Caki2 (cell line): ENCODE data around the gene TOR1A. TPM values are rescaled to one million over a fixed set of nuclear protein-coding genes. Genes with fewer than 3 reads are reported as not detected.

Experiments used
- DNase-seq: peaks from one replicate; pipeline ENCODE4 v3.0.0-alpha.2; 2015; ENCODE audit warnings: low read depth
- in situ Hi-C: cut with HindIII; loops from 2 replicates; pipeline ENCODE4 v1.10.0; 2016; ENCODE audit warnings: low sequenced_read_pairs, low pct_unique_long_range_greater_than_20kb, mixed read lengths
- total RNA-seq: library from RNA; depleted of rRNA; stranded (reverse); fragments of >200 nt; shearing (Covaris generic); gene quantifications from 2 replicates; pipeline ENCODE4 v1.2.3, GENCODE V29; 2014; ENCODE audit warnings: low replicate concordance; rRNA removed

The TOR1A gene, protein sequence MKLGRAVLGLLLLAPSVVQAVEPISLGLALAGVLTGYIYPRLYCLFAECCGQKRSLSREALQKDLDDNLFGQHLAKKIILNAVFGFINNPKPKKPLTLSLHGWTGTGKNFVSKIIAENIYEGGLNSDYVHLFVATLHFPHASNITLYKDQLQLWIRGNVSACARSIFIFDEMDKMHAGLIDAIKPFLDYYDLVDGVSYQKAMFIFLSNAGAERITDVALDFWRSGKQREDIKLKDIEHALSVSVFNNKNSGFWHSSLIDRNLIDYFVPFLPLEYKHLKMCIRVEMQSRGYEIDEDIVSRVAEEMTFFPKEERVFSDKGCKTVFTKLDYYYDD
- 31.2 and 38.7 TPM in 2 replicates for total RNA-seq

DNA sequence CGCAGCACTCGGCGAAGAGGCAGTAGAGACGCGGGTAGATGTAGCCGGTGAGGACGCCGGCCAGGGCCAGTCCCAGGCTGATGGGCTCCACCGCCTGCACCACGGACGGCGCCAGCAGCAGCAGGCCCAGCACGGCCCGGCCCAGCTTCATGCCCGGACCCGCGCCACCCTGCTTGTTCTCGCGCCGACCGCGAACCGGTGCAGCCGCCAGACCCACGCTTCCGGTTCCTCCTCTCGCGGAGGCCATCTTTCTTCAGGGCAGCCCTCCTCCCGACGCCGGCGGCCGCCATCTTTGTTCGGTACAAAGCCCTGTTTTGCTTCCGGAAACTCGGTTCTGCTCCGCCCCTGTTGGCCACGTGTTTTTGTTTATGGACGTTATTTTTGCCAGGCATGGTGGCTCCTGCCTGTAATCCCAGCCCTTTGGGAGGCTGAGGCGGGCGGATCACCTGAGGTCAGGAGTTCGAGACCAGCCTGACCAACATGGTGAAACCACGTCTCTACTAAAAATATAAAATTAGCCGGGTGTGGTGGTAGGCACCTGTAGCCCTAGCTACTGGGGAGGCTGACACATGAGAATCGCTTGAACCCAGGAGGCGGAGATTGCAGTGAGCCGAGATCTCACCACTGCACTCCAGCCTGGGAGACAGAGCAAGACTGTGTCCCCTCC, at the start of gene TOR1A:
TOR1A (minus strand) TSS at position 202 of the 667 bp plus-strand sequence; CDS start at position 151, 51 bp downstream.
- DNase-seq: peak; percentile 94
- in situ Hi-C loops: no loop called here

DNA sequence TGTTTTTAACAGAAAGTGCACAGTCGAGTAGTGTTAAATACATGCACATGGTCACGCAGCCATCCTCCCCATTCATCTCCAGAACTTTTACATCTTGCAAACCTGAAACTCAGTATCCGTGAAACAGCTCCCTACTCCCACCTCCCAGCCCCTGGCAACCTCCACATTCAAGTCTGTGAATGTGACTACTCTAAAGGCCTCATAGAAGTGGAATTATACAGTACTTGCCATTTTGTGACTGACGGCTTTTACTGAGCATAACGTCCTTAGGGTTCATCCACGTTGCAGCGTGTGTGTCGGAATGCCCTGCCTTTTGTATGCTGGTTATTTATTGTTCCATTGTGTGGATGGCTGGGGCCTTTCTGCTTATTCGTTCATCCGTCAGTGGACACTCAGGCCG, 47.1 kb upstream of the TOR1A start:
- DNase-seq: no peak
- in situ Hi-C loops: no loop called here

DNA sequence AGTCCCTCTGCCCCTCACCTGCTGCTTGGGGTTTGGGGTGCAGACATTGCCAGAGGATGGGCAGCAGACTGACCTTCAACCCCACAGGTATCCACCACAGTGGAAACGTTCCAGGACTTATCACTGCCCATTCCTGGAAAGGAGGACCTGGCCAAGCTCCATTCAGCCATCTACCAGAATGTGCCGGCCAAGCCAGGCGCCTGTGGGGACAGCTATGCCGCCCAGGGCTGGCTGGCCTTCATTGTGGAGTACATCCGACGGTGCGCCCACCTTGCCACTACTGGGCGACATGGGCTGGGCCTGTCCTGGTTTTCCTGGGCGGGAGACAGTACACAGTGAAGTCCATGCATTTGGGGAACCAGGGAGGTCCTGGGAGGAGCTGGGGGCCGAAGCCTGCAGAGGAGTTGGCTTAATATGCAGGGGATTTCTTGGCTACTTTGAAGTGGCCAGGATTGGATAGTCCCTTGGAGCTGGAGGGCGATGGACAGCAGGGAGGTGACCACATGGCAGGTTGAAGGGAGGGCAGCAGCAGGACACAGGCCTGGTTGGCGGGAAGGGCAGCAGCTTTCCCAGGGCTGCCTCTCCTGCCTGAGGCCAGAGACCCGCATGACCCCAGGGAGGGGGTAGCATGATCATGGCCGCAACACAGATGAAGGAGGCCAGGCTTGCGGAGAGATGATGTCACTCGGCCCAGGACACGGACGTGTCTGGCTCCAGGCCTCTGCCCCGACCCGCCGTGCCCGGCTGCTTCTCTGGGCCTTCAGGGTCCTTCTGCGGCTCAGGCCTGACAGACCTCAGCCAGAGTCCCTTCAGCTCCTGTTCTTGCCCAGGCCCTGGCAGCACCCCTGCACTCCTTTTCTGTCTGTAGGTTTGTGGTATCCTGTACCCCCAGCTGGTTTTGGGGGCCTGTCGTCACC, 45.9 kb upstream of the TOR1A start:
- in situ Hi-C loops: no loop called here
- DNase-seq: no peak

DNA sequence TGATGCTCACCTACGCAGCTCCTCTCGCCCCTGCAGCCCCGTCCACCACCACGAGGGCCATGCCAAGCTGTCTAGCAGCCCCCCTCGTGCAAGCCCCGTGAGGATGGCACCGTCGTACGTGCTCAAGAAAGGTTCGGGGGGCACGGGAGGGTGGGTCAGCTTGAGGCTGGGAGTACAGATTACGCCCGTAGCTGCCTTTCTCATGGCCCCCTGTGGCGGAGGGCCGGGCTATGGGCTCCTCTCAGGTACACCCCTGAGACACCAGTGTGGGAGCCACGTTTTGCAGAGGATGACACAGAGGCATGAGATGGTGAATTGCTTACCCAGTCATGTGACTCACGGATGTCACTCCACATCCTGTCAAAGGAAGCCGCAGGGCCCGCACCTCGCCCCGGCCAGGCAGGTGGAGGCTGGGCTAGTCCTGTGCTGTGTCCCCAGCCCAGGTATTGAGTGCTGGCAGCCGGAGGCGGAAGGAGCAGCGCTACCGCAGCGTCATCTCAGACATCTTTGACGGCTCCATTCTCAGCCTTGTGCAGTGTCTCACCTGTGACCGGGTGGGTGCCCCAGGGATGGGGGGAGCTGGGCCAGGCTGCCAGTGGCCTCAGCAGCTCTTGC, 45.0 kb upstream of the TOR1A start:
- DNase-seq: no peak
- in situ Hi-C loops: no loop called here

DNA sequence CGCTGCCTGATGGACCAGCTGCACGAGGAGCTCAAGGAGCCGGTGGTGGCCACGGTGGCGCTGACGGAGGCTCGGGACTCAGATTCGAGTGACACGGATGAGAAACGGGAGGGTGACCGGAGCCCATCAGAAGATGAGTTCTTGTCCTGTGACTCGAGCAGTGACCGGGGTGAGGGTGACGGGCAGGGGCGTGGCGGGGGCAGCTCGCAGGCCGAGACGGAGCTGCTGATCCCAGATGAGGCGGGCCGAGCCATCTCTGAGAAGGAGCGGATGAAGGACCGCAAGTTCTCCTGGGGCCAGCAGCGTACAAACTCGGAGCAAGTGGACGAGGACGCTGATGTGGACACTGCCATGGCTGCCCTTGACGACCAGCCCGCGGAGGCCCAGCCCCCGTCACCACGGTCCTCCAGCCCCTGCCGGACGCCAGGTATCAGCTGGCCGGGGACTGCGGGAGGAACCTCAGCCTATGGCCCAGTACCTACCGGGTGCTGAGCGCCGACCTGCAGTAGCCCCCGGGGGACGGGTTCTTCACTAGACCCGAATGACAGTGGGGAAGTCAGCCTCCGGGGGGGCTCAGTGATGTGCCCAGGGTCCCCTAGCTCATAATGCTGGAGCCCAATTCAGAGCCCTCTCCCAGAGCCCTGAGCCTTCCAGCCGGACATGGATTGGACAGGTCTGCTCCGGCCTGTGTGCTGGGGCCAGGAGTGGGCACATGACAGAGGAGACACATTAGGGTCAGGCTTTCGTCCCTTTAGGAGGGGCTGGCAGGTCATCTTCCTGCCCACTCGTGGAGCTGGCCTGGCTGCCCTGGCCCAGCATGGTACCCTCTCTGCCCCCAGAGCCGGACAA, 44.3 kb upstream of the TOR1A start:
- DNase-seq: no peak
- in situ Hi-C loops: no loop called here

DNA sequence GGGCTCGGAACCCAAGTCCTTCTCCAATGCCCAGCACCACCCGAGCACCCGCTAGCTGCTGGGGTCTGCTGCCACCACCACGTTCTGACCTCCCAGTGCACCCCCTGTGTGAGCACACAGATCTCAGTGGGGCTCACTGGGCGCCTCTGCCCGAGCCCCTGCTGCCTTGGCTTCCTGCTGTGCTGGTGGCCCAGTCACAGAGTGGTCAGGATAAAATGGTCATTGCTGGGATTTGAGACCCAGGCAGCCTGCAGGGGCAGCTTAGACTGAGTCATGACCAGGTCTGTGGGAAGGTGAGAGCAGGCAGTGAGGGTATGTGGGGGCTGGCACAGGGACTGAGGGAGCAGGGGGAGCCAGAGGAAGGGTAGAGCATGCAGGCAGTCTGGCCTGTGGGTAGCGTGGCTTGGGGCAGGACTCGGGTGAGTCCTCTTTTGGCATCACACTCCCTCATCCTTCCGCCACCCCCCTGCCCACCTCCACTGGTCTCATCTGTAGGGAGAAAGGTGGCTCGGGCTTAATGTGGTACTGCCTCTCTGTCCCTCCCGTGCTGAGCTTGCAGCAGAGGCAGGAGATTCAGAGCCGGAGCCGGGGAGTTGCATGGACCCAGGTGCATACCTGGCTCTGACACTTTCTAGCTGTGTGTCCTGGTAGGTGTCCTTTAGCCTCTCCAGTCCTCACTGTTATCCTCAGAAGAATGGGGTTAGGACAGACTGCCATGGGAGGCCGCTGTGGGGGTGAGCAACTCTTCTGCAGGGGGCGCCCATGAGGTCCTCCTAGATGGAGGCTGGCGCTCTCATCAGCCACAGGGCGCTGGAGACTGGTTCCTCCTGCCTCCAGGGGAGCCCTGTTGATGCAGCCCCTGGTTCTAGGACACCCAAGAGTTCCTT, 43.4 kb upstream of the TOR1A start:
- in situ Hi-C loops: no loop called here
- DNase-seq: no peak

DNA sequence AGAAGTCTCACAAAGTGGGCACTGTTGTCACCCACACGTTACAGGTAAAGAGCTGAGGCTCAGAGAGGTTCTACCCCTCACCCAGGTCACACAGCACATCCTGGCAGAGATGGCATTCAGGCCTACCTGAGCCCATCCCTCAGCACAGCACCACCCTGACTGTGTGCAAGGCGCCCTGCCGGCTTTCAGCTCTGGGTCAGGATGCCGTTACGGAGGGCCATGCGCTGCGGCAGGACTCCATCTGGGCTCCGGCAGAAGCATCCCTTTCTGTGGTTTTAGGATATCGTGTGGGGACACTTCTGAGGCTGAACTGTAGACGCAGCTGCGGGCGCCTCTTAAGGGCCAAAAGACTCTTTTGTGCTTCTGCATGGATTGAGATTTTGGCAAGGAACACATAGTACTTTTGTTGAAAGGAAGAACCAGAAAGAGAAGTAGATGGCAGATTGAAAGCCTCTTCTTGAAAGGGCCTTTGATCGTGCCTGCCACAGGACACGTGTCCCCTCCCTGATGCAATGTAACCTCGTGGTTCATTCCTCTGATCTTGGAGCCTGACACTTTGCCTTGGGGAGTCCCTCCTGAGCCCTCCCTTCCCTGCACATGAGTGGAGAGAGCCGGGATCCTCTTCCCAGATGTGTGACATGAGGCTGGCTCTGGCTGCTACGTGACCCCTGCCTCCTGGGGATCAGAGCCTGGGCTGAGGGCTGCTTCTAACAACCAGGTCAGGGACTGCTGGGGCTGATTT, 42.6 kb upstream of the TOR1A start:
- in situ Hi-C loops: no loop called here
- no peak for DNase-seq

DNA sequence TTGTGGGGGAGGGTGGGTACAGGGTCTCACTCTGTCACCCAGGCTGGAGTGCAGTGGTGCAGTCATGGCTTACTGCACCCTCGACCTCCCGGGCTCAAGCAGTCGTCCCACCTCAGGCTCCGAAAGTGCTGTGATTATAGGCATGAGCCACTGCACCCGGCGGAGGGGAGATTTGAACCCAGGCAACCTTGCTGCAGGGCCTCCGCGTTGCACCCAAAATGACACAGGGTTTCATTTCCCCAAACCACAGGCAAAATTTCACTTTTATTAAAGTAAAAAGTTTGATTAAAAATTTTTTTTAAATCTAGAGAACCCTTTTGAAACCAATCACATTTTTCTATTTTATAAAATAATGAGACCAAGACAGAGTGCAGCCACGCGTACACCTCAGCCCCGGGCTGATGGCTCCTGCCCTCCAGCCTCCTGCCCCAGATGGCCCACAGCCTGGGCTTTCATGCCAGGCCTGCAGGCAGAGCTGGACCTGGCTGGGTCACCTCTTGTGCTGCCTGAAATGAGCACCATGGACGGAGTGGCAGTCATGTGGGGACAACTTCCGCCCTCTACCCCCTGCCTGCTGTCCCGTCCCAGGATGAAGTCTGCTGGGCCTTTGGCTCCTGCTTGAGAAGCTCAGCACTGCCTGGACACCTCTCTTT, 41.9 kb upstream of the TOR1A start:
- no peak for DNase-seq
- in situ Hi-C loops: no loop called here

DNA sequence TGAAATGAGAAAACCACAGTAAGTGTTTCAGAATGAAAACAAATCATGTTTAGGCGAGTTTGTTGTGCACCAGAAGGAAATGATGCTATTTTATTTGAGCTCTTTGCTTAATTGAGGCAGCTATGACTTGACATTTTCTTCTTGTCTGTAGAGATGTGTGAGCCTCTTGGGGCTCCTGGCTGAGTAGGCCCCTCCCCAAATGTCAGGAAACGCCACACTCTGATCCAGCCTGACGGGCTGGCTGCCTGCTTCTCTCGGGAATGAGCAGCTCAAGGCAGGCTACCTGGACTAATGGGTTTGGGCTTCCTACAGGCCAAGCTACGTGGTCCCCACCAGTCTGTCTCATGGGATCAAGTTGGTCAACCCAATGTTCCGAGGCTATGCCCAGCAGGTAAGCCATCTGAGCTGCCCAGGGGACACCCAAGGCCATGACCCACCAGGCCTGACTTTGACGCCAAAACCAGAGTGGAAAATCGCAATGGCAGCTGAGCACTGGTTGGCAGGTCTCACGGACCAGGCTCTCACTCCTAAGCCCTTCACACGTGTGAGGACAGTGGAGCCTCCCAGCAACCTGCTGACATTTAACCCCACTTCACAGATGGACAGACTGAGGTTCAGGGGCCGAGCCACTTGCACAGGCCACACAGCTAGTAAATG, 41.2 kb upstream of the TOR1A start:
- no peak for DNase-seq
- in situ Hi-C loops: no loop called here

DNA sequence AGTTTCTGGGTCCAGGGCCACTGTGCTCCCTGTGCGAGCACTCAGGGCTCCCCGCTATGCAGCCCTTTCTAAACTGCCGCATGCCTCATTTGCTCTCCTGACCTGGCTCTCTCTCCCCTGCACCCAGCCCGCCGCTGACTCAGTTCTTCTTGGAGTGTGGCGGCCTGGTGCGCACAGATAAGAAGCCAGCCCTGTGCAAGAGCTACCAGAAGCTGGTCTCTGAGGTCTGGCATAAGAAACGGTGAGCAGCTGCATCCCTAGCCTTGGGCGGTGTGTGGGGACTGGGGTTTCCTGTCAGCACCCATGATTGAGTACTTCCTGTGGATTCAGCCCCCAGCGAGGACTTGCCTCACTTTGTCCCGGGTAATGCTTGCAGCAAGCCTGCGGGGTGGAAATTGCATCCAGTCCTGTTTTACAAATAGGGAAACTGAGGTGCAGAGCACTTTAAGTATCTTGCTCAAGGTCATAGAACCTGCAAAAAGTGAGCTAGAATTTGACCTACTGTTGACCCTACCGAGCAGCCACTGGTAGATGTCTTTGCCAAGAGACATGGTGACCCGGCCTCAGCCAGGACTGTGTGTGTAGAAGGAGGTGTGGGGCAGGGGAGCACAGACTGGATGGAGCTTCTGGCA, 39.2 kb upstream of the TOR1A start:
- in situ Hi-C loops: no loop called here
- DNase-seq: no peak

DNA sequence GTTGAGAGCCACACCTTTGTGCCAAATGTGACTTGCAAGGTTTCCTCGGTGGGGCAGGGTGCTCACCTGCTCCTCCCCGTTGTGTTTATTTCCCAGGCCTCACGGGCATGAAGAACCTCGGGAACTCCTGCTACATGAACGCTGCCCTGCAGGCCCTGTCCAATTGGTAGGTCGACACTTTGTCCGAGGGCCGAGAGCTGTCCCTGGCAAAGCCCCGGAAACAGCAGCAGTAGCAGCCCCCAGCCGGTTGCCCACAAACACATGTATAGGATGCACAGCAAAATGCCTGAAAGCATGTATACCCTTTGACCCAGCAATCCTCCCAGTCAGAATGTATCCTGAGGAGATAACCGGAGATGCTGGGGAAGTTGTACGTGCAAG, 37.5 kb upstream of the TOR1A start:
- no peak for DNase-seq
- in situ Hi-C loops: no loop called here

DNA sequence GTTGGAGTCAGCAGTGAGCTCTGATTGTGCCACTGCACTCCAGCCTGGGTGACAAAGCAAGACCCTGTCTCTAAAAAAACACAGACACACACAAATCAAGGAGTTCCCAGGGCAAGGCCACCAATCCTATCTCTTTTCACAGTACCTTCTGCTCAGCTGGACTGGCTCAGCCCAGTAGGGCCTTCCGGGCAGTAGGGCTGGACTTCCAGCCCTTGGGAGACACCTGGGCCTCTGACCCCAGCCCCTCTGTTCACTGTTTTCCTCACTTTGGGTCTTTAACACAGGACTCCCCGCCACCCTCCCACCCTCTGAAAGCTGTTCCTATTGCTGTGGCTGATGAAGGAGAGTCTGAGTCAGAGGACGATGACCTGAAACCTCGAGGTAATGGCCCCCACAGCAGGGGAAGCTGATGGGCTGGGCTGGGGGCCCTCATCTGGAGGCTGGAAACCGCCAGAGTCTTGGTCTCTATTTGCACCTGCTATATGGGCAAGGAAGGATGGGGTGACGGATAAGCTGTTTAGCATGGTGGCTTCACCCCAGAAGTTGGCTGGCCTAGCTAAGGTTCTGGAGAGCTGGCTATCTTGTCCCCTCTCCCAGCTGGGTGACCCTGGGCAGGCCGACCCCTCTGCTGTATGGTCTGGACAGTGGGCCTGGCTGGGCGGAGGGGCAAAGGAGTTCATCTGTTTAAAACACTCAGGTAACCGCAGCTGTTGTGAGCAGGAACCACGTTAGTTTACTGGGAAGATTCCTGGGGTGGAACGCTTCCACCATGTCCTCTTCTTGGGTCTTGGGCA, 36.9 kb upstream of the TOR1A start:
- no peak for DNase-seq
- in situ Hi-C loops: no loop called here

DNA sequence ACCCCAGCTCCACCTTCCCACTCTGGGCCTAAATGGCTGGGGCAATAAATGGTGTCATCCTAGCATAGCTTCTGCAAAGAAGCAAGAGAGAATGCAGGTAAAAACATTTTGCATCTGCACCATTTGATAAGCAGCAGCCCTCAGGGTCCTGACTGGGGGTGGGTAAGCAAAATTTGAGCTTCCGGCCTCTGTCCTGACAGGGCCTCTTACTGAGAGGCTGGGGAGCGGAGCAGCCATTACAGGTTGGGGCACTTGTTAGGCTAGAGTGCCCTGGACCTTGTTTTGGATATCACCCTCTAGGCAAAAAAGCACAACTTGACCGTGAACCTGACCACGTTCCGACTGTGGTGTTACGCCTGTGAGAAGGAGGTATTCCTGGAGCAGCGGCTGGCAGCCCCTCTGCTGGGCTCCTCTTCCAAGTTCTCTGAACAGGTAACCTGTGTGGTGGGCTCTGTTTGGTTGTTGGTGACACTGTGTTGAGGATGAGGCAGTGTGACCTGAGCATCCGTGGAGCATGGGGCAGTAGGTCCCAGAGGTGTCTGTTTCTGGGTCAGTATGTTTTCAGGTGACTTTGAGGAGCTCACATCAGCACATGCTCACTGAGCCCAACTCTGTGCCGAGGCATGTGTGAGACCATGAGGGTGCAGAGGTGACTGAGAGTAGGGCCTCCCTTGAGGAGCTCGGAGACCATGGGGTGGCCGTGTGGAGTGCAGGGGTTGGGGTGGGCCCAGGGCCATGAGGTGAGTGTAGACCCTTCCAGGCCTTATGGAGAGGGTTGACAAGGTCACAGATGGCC, 34.4 kb upstream of the TOR1A start:
- DNase-seq: no peak
- in situ Hi-C loops: no loop called here
